ENCODE data around the gene PLAAT4. TPM values are rescaled to one million over a fixed set of nuclear protein-coding genes. Genes with fewer than 3 reads are reported as not detected.

The PLAAT4 gene
- total RNA-seq, 1 experiment from 2014 or later: 3.5 TPM

- 0 out of 2 replicates have a peak, but pooled peaks cover 2% of the 10 kb centered on the region for H3K4me1 ChIP-seq (ENCODE audit: insufficient read depth, low read length)
- H3K27ac ChIP-seq (ENCODE audit: insufficient read length, low read depth, low read length): no peak overlapping the region
- H3K56ac ChIP-seq (ENCODE audit: insufficient read length, low read depth, low read length): no peak overlapping the region
- no peak overlapping the region for H3K4ac ChIP-seq (ENCODE audit: low read depth, low read length)
- no peaks in the 10 kb centered on the region for H3K27me3 Mint-ChIP-seq (ENCODE audit: low read depth)
- peaks cover 36 to 43% of the 10 kb centered on the region in 2 experiments for H3K4me1 Mint-ChIP-seq
- no peak for TF ChIP-seq CTCF (conservative IDR thresholded peaks at IDR 0.05)
- H3K18ac ChIP-seq (ENCODE audit: insufficient read length, low read depth, low read length): no peak overlapping the region
- H2BK12ac ChIP-seq (ENCODE audit: insufficient read length, low read depth, low read length): no peak overlapping the region
- H2AK5ac ChIP-seq (ENCODE audit: insufficient read length, low read length): no peak overlapping the region
- no peak overlapping the region for H4K5ac ChIP-seq (ENCODE audit: insufficient read length, low read depth, low read length)
- no peak overlapping the region for H4K91ac ChIP-seq (ENCODE audit: insufficient read length, low read depth, low read length)
- no CpG with 5 or more reads among the region's 1 CpG for WGBS (ENCODE audit: extremely low coverage, insufficient read length, low lambda C conversion rate)
- no peak overlapping the region for H3K4me2 ChIP-seq (ENCODE audit: insufficient read depth, insufficient read length, low read length)
- peaks cover 18% of the 10 kb centered on the region for H3K23me2 ChIP-seq (ENCODE audit: insufficient read length, low read depth, low read length, poor library complexity, severe bottlenecking)
- no peaks in the 10 kb centered on the region for H4K20me1 ChIP-seq (ENCODE audit: control insufficient read depth, insufficient read depth, insufficient read length)
- no peak overlapping the region for H3T11ph ChIP-seq (ENCODE audit: low read length)
- 0 out of 2 replicates have a peak, but pooled peaks cover 2% of the 10 kb centered on the region for H3K27me3 ChIP-seq (ENCODE audit: insufficient read depth, low read length)
- peaks cover 5% of the 10 kb centered on the region for H3K9me3 ChIP-seq (ENCODE audit: control insufficient read depth, low read depth, low read length)
- H3K23ac ChIP-seq (ENCODE audit: insufficient read length, low read depth, low read length): no peak overlapping the region
- peaks cover 8 to 19% of the 10 kb centered on the region in 2 experiments for H3K9me3 Mint-ChIP-seq
- H2AFZ ChIP-seq (ENCODE audit: low read length): no peak overlapping the region
- H2BK5ac ChIP-seq (ENCODE audit: insufficient read length, low read length): no peak overlapping the region
- H4K8ac ChIP-seq (replicated peaks; ENCODE audit: insufficient read length, low read depth, low read length): no peak overlapping the region
- no peaks in the 10 kb centered on the region for H3K79me2 ChIP-seq (ENCODE audit: insufficient read depth, low read length)
- H2BK120ac ChIP-seq (ENCODE audit: low read depth, low read length, poor library complexity, severe bottlenecking): no peak overlapping the region
- no peak overlapping the region for H2BK15ac ChIP-seq (ENCODE audit: low read depth, low read length)
- H3K79me1 ChIP-seq (ENCODE audit: insufficient read depth, low read depth, low read length, poor library complexity, severe bottlenecking): no peaks in the 10 kb centered on the region
- DNase-seq: no peak
- H3K27ac Mint-ChIP-seq: no peak overlapping the region
- no peak overlapping the region for H3K9ac ChIP-seq (ENCODE audit: extremely low read depth, insufficient read length, low read length)
- H3K14ac ChIP-seq (ENCODE audit: insufficient read depth, low read length): no peak overlapping the region
- H3K36me3 Mint-ChIP-seq (ENCODE audit: insufficient read depth in 1 of 3, low read depth in 3 of 3): peaks cover 0 to 27% (median 5%) of the 10 kb centered on the region in 3 experiments; a peak in 4 of 7 replicates
- H2BK20ac ChIP-seq (ENCODE audit: low read depth, low read length, poor library complexity, severe bottlenecking): no peak overlapping the region
- no peak overlapping the region for H3K4me3 Mint-ChIP-seq
Observed at GRCh38 chr11:63493127-63493526, 43.5 kb upstream of the PLAAT4 start.

Measured in H9 (cell line).